H9 (cell line): Measurements from ENCODE around the gene ARMC9. TPM values are rescaled to one million over a fixed set of nuclear protein-coding genes. Genes with fewer than 3 reads are reported as not detected.

Source experiments
- DNase-seq: peaks from one replicate; pipeline ENCODE4 v3.0.0-alpha.2; 2017
- H2AFZ ChIP-seq: one replicate; pipeline ENCODE4 v1.6.1; 2013; ENCODE audit warnings: mild to moderate bottlenecking, low read length, control low read depth, moderate library complexity
- H2AK5ac ChIP-seq: 2 replicates; pipeline ENCODE4 v1.6.1; 2013; ENCODE audit warnings: low read length, control low read depth, mixed read lengths; ENCODE audit not compliant: insufficient read length
- H2BK120ac ChIP-seq: one replicate; pipeline ENCODE4 v1.6.1; 2013; ENCODE audit warnings: low read depth, mild to moderate bottlenecking, low read length, control low read depth, inconsistent platforms; ENCODE audit not compliant: poor library complexity, severe bottlenecking
- H2BK12ac ChIP-seq: 2 replicates; pipeline ENCODE4 v1.6.1; 2013; ENCODE audit warnings: low read length, control low read depth, mixed read lengths, low read depth; ENCODE audit not compliant: insufficient read length
- H2BK15ac ChIP-seq: 2 replicates; pipeline ENCODE4 v1.6.1; 2013; ENCODE audit warnings: low read depth, low read length, control low read depth
- H2BK20ac ChIP-seq: one replicate; pipeline ENCODE4 v1.6.1; 2013; ENCODE audit warnings: low read depth, mild to moderate bottlenecking, low read length, control low read depth, inconsistent platforms; ENCODE audit not compliant: poor library complexity, severe bottlenecking
- H2BK5ac ChIP-seq: 2 replicates; pipeline ENCODE4 v1.6.1; 2013; ENCODE audit warnings: low read length, control low read depth, mixed read lengths; ENCODE audit not compliant: insufficient read length
- H3K14ac ChIP-seq: 2 replicates; pipeline ENCODE4 v1.6.1; 2013; ENCODE audit warnings: low read length, control low read depth; ENCODE audit not compliant: insufficient read depth
- H3K18ac ChIP-seq: 2 replicates; pipeline ENCODE4 v1.6.1; 2013; ENCODE audit warnings: low read depth, mild to moderate bottlenecking, mixed read lengths, low read length, control low read depth; ENCODE audit not compliant: insufficient read length
- H3K23ac ChIP-seq: 2 replicates; pipeline ENCODE4 v1.6.1; 2013; ENCODE audit warnings: low read length, control low read depth, mixed read lengths, low read depth; ENCODE audit not compliant: insufficient read length
- H3K23me2 ChIP-seq: 2 replicates; pipeline ENCODE4 v1.6.1; 2013; ENCODE audit warnings: low read depth, mild to moderate bottlenecking, mixed read lengths, low read length, control low read depth; ENCODE audit not compliant: insufficient read length, poor library complexity, severe bottlenecking
- H3K27ac ChIP-seq: 2 replicates; pipeline ENCODE4 v1.5.1; 2013; ENCODE audit warnings: low read length, control low read depth, mixed read lengths, low read depth; ENCODE audit not compliant: insufficient read length
- H3K27me3 ChIP-seq: 2 replicates; pipeline ENCODE4 v1.6.1; 2013; ENCODE audit warnings: low read length, control low read depth, inconsistent platforms; ENCODE audit not compliant: insufficient read depth
- H3K4ac ChIP-seq: 2 replicates; pipeline ENCODE4 v1.6.1; 2013; ENCODE audit warnings: low read depth, mild to moderate bottlenecking, control low read depth, inconsistent platforms, low read length, moderate library complexity
- H3K4me1 ChIP-seq: 2 replicates; pipeline ENCODE4 v1.6.1; 2013; ENCODE audit warnings: low read length, control low read depth, inconsistent platforms; ENCODE audit not compliant: insufficient read depth
- H3K4me2 ChIP-seq: 2 replicates; pipeline ENCODE4 v1.6.1; 2013; ENCODE audit warnings: low read length, control low read depth, mixed read lengths; ENCODE audit not compliant: insufficient read length, insufficient read depth
- H3K56ac ChIP-seq: 2 replicates; pipeline ENCODE4 v1.6.1; 2013; ENCODE audit warnings: low read depth, mild to moderate bottlenecking, mixed read lengths, low read length, control low read depth; ENCODE audit not compliant: insufficient read length
- H3K79me1 ChIP-seq: 2 replicates; pipeline ENCODE4 v1.6.1; 2013; ENCODE audit warnings: low read depth, mild to moderate bottlenecking, moderate library complexity, low read length, control low read depth, inconsistent platforms; ENCODE audit not compliant: insufficient read depth, poor library complexity, severe bottlenecking
- H3K79me2 ChIP-seq: 2 replicates; pipeline ENCODE4 v1.6.1; 2013; ENCODE audit warnings: low read length, control low read depth, inconsistent platforms; ENCODE audit not compliant: insufficient read depth
- H3K9ac ChIP-seq: 2 replicates; pipeline ENCODE4 v1.6.1; 2013; ENCODE audit warnings: low read length, control low read depth, mixed read lengths; ENCODE audit not compliant: insufficient read length; ENCODE audit errors: extremely low read depth
- H3K9me3 ChIP-seq: one replicate; pipeline ENCODE4 v1.6.1; 2013; ENCODE audit warnings: low read depth, low read length, inconsistent platforms; ENCODE audit not compliant: control insufficient read depth
- H3T11ph ChIP-seq: one replicate; pipeline ENCODE4 v1.6.1; 2013; ENCODE audit warnings: mild to moderate bottlenecking, low read length, control low read depth, inconsistent platforms
- H4K20me1 ChIP-seq: one replicate; pipeline ENCODE4 v1.6.1; 2013; ENCODE audit not compliant: control insufficient read depth, insufficient read length, insufficient read depth
- H4K5ac ChIP-seq: 2 replicates; pipeline ENCODE4 v1.6.1; 2013; ENCODE audit warnings: low read depth, mild to moderate bottlenecking, mixed read lengths, low read length, control low read depth; ENCODE audit not compliant: insufficient read length
- H4K8ac ChIP-seq: replicated peaks from 2 replicates; pipeline ENCODE4 v1.6.1; 2013; ENCODE audit warnings: low read length, control low read depth, mixed read lengths, low read depth; ENCODE audit not compliant: insufficient read length
- H4K91ac ChIP-seq: 2 replicates; pipeline ENCODE4 v1.6.1; 2013; ENCODE audit warnings: low read depth, mild to moderate bottlenecking, moderate library complexity, mixed read lengths, low read length, control low read depth; ENCODE audit not compliant: insufficient read length
- H3K27ac Mint-ChIP-seq, 3 experiments: 2 replicates in 2 of 3; 3 replicates in 1 of 3; pipeline ENCODE4 v1.8.0; 2020 to 2021; ENCODE audit warnings: mixed read lengths in 3 of 3, mild to moderate bottlenecking in 1 of 3, moderate library complexity in 1 of 3
- H3K27me3 Mint-ChIP-seq: 2 replicates; pipeline ENCODE4 v1.8.0; 2021; ENCODE audit warnings: low read depth, mild to moderate bottlenecking, moderate library complexity, mixed read lengths
- H3K36me3 Mint-ChIP-seq, 3 experiments: 2 replicates in 2 of 3; 3 replicates in 1 of 3; pipeline ENCODE4 v1.8.0; 2020 to 2021; ENCODE audit warnings: low read depth in 3 of 3, mixed read lengths in 3 of 3; ENCODE audit not compliant: insufficient read depth in 1 of 3
- H3K4me1 Mint-ChIP-seq, 2 experiments: 2 replicates each; pipeline ENCODE4 v1.8.0; 2020; ENCODE audit warnings: mixed read lengths in 2 of 2
- H3K4me3 Mint-ChIP-seq, 2 experiments: 2 replicates in 1 of 2; 3 replicates in 1 of 2; pipeline ENCODE4 v1.8.0; 2020 to 2021; ENCODE audit warnings: mild to moderate bottlenecking in 2 of 2, mixed read lengths in 2 of 2, moderate library complexity in 1 of 2
- H3K9me3 Mint-ChIP-seq, 2 experiments: 2 replicates in 1 of 2; 3 replicates in 1 of 2; pipeline ENCODE4 v1.8.0; 2020; ENCODE audit warnings: mild to moderate bottlenecking in 2 of 2, mixed read lengths in 2 of 2, moderate library complexity in 1 of 2
- CTCF ChIP-seq: fragments of 200-600 bp; sonication (generic); conservative IDR thresholded peaks from 3 replicates; pipeline ENCODE4 v1.8.0; 2021; ENCODE audit warnings: antibody characterized with exemption, mild to moderate bottlenecking
- WGBS: extraction: QIAGEN DNeasy Blood & Tissue Kit; methylation state at CpG from one replicate; pipeline ENCODE4 v1.1.7; 2013; ENCODE audit warnings: missing lambda C conversion rate, low lambda C conversion rate, mixed read lengths; ENCODE audit not compliant: insufficient read length; ENCODE audit errors: extremely low coverage; 5-methylcytosine and 5-hydroxymethylcytosine counted together
- total RNA-seq: library from RNA; stranded (reverse); gene quantifications from 2 replicates; pipeline ENCODE4 v1.2.1, GENCODE V29; 2021

ARMC9 gene
- total RNA-seq, 1 experiment from 2014 or later = 37.6 TPM

DNA sequence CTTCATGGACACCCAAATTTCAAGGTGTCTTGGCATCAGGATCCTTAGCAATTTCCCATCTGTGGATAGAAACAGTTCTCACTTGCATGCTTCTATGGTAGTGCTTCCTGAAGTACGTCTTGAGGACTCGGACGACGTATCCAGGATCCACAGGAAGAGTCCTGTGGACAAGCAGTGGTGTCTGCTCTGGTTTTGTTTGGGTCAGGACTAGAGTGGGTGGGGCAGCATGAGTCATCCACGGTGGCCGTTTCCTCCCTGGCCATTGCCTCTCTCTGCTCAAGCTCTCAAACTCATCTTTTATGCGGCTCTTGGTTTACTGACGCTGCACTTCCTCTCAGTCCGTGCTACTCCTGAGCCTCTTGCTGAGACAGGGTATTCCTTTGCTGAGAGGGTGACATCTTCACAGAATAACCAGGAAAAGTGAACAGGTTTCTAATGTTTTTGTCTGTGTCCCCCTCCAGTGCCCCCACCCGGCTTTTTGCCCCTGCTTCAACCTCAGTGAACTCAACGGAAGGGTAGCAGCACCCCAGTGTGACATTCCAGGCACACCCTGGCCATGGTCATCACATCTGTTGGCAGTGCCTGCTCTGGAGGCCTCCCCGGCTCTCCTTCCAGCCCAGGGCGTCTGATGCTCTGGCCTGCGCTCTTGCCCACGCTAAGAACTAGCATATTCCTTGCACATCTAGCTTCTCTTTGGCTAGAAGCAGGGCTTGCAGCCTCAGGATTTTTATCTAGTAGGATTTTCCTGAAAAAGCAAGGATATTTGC, 62.2 kb downstream of the ARMC9 start:
- Mint-ChIP-seq H3K9me3 (no peaks in the 10 kb centered on the region), H3K4me1 (peaks cover 0 to 6% of the 10 kb centered on the region in 2 experiments; a peak in 2 of 4 replicates), H3K27ac (peak overlapping the region in 2 of 3 experiments; percentile 66 to 73; a peak in 3 of 7 replicates), H3K36me3 (peaks cover 2 to 52% (median 4%) of the 10 kb centered on the region in 3 experiments; a peak in 5 of 7 replicates), H3K27me3 (no peaks in the 10 kb centered on the region), H3K4me3 (no peak overlapping the region)
- no peak overlapping the region for H2BK5ac ChIP-seq
- no peak overlapping the region; the same call in 1 of the 2 replicates for H3K14ac ChIP-seq
- no peaks in the 10 kb centered on the region for H4K20me1 ChIP-seq
- H3K18ac ChIP-seq = no peak overlapping the region
- no peak overlapping the region for H3K4ac ChIP-seq
- H3K27ac ChIP-seq = no peak overlapping the region
- H2BK120ac ChIP-seq = no peak overlapping the region
- H2BK20ac ChIP-seq = no peak overlapping the region
- H2BK12ac ChIP-seq = no peak overlapping the region
- H3K79me2 ChIP-seq = no peaks in the 10 kb centered on the region
- H3K23ac ChIP-seq = no peak overlapping the region
- no peaks in the 10 kb centered on the region for H3K9me3 ChIP-seq
- peaks cover 4% of the 10 kb centered on the region; the same call in 1 of the 2 replicates for H3K4me1 ChIP-seq
- H3K9ac ChIP-seq = no peak overlapping the region
- H3K4me2 ChIP-seq = no peak overlapping the region
- H4K91ac ChIP-seq = no peak overlapping the region
- no peak overlapping the region for H3T11ph ChIP-seq
- no peak overlapping the region for H4K5ac ChIP-seq
- no peak overlapping the region for H2BK15ac ChIP-seq
- H2AFZ ChIP-seq = no peak overlapping the region
- no peak overlapping the region for H2AK5ac ChIP-seq
- WGBS = no CpG with 5 or more reads among the region's 15 CpGs
- H4K8ac ChIP-seq = no peak overlapping the region
- no peak overlapping the region for H3K56ac ChIP-seq
- no peaks in the 10 kb centered on the region for H3K23me2 ChIP-seq
- peak; percentile 44 for DNase-seq
- H3K27me3 ChIP-seq = no peaks in the 10 kb centered on the region
- no peak for TF ChIP-seq CTCF
- no peaks in the 10 kb centered on the region for H3K79me1 ChIP-seq
